ENCODE data around the gene RPH3AL.

DNA sequence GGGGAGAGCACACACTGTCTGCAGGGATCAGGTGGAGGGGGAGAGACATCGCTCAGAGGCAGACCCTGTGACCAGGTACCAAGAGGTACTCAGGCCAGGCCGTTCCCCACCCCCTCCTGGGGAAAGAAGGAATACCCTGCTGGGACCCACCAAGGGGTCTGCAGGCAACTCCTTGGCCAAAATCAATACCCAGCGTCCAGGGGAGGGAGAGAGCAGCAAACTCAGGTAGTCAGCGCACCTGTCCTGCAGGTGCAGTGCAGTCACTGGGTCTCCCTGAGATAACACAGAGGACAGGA lies 113.7 kb downstream of the RPH3AL start:
- TF ChIP-seq, protein P1, sequence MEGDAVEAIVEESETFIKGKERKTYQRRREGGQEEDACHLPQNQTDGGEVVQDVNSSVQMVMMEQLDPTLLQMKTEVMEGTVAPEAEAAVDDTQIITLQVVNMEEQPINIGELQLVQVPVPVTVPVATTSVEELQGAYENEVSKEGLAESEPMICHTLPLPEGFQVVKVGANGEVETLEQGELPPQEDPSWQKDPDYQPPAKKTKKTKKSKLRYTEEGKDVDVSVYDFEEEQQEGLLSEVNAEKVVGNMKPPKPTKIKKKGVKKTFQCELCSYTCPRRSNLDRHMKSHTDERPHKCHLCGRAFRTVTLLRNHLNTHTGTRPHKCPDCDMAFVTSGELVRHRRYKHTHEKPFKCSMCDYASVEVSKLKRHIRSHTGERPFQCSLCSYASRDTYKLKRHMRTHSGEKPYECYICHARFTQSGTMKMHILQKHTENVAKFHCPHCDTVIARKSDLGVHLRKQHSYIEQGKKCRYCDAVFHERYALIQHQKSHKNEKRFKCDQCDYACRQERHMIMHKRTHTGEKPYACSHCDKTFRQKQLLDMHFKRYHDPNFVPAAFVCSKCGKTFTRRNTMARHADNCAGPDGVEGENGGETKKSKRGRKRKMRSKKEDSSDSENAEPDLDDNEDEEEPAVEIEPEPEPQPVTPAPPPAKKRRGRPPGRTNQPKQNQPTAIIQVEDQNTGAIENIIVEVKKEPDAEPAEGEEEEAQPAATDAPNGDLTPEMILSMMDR (IDR thresholded peaks at IDR 0.05) = no peak
- TF ChIP-seq POLR2A (IDR thresholded peaks at IDR 0.05) = no peak

Measured in testis (tissue), 2 donors.